ENCODE measurements around the gene BAD. TPM values are rescaled to one million over a fixed set of nuclear protein-coding genes. Genes with fewer than 3 reads are reported as not detected.

BAD gene
- total and polyA plus RNA-seq, 8 donors, result 40.4 to 343 (median 105) TPM

DNA sequence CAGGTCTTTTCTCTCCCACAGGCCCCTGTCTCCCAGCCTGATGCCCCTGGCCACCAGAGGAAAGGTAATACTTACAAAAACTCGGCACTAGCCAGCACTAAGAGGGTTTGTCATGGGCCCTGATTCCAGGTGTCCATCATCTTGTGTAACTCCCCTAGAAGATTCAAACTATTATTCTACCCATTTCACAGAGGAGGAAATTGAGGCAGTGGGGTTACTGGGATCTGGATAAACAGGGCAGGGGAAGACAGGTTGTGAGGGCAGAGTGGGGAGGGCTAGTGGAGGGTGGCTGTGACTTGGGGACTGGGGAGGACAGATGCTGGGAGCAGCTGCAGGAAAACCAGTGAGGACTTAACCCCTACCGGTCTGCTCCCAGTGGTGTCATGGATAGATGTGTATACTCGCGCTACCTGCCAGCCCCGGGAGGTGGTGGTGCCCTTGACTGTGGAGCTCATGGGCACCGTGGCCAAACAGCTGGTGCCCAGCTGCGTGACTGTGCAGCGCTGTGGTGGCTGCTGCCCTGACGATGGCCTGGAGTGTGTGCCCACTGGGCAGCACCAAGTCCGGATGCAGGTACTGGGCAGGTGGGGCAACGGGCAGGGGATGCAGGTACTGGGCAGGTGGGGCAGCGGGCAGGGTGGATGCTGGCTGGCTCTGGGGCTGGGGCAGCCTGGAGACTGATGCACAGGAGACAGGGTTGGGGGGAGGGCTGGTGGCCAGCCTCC is 48.9 kb downstream of the BAD start:
- no peaks in the 10 kb centered on the region for H3K9me3 ChIP-seq
- peaks cover 16 to 30% (median 21%) of the 10 kb centered on the region in 4 donors for H3K36me3 ChIP-seq
- DNase-seq, result no peak
- intact Hi-C loops (cut with DNase I; ENCODE audit: low total_unique reads), result no loop called here
- H3K4me1 ChIP-seq, result peaks cover 64 to 93% (median 91%) of the 10 kb centered on the region in 4 donors
- peak overlapping the region; percentile 75 to 88 (median 83) for H3K4me3 ChIP-seq
- TF ChIP-seq POLR2AphosphoS5 (IDR thresholded peaks at IDR 0.05), result no peak
- no peaks in the 10 kb centered on the region for H3K27me3 ChIP-seq
- H3K27ac ChIP-seq, result peak overlapping the region; percentile 83 to 92 (median 91)
- 60 to 77% (median 71%) methylated on average over 10 to 12 of the region's 12 CpGs for WGBS, 5 donors

- no peaks in the 10 kb centered on the region for H3K9me3 ChIP-seq
- TF ChIP-seq POLR2A (IDR thresholded peaks at IDR 0.05) (no peak), POLR2AphosphoS5 (IDR thresholded peaks at IDR 0.05) (peak in 1 of 3 donors; percentile 41)
- 1 to 17% (median 2%) methylated on average over 1 to 80 of the region's 80 CpGs for WGBS, 5 donors
- peak overlapping the region; percentile 75 to 88 (median 83) for H3K4me3 ChIP-seq
- peaks cover 16 to 30% (median 21%) of the 10 kb centered on the region in 4 donors for H3K36me3 ChIP-seq
- peaks cover 58 to 88% (median 85%) of the 10 kb centered on the region in 4 donors for H3K4me1 ChIP-seq
- H3K27ac ChIP-seq, result peak overlapping the region; percentile 83 to 92 (median 91)
- intact Hi-C loops (cut with DNase I; ENCODE audit: low total_unique reads), result no loop called here
- H3K27me3 ChIP-seq, result no peaks in the 10 kb centered on the region
- peak; percentile 60 to 86 for DNase-seq
These were observed 49.7 kb downstream of the BAD start for GRCh38 chr11:64234647-64235379.

GRCh38 chr11:64233913-64234586 is 50.4 kb downstream of the BAD start, which contains the start of gene VEGFB:
TSS of gene VEGFB (plus strand) at chr11:64234584. CDS start at chr11:64234834, 250 bp downstream.
- intact Hi-C loops (cut with DNase I; ENCODE audit: low total_unique reads), result no loop called here
- peak; percentile 81 to 90 for DNase-seq
- Histone ChIP-seq H3K9me3 (no peaks in the 10 kb centered on the region), H3K4me1 (peaks cover 59 to 88% (median 85%) of the 10 kb centered on the region in 4 donors), H3K36me3 (peaks cover 15 to 26% (median 20%) of the 10 kb centered on the region in 4 donors), H3K27ac (peak within 1 kb of the TSS; percentile 83 to 92 (median 91)), H3K27me3 (no peaks in the 10 kb centered on the region), H3K4me3 (peak within 1 kb of the TSS; percentile 75 to 88 (median 83))
- TF ChIP-seq POLR2AphosphoS5 (IDR thresholded peaks at IDR 0.05), result peak in 2 of 3 donors; percentile 48 to 64
- peak in 1 of 4 donors; percentile 8 for TF ChIP-seq POLR2A (IDR thresholded peaks at IDR 0.05)
- no peak for TF ChIP-seq EP300 (IDR thresholded peaks at IDR 0.05)
- WGBS, 5 donors, result 0 to 12% (median 3%) methylated on average over 2 to 55 of the region's 62 CpGs

- 75 to 86% (median 85%) methylated on average over 8 of the region's 8 CpGs for WGBS, 5 donors
- peak overlapping the region in 2 of 5 donors; percentile 26 to 94 for H3K27ac ChIP-seq
These were observed 51.5 kb downstream of the BAD start for GRCh38 chr11:64232967-64233315.

More at GRCh38 chr11:64232967-64233315, 51.5 kb downstream of the BAD start:
- DNase-seq, result no peak
- intact Hi-C loops (cut with DNase I; ENCODE audit: low total_unique reads), result no loop called here
- TF ChIP-seq EP300 (IDR thresholded peaks at IDR 0.05) (no peak), POLR2AphosphoS5 (IDR thresholded peaks at IDR 0.05) (no peak), CTCF (IDR thresholded peaks at IDR 0.05) (no peak), POLR2A (IDR thresholded peaks at IDR 0.05) (no peak)
- H3K36me3 ChIP-seq, result peaks cover 5 to 15% (median 9%) of the 10 kb centered on the region in 4 donors
- no peaks in the 10 kb centered on the region for H3K9me3 ChIP-seq
- H3K4me1 ChIP-seq, result peaks cover 51 to 88% (median 83%) of the 10 kb centered on the region in 4 donors
- no peak overlapping the region for H3K4me3 ChIP-seq
- H3K27me3 ChIP-seq, result no peaks in the 10 kb centered on the region

Data from stomach (tissue), 9 donors.